GM19324 (cell line): Measurements from ENCODE around the gene ETV6.

Experiments
- ATAC-seq: cut with Tn5 transposase; IDR thresholded peaks from one replicate; pipeline ENCODE4 v1.9.1; 2021; ENCODE audit warnings: mild to moderate bottlenecking, moderate library complexity; ENCODE audit not compliant: unreplicated experiment, low FRiP score

The ETV6 gene

DNA sequence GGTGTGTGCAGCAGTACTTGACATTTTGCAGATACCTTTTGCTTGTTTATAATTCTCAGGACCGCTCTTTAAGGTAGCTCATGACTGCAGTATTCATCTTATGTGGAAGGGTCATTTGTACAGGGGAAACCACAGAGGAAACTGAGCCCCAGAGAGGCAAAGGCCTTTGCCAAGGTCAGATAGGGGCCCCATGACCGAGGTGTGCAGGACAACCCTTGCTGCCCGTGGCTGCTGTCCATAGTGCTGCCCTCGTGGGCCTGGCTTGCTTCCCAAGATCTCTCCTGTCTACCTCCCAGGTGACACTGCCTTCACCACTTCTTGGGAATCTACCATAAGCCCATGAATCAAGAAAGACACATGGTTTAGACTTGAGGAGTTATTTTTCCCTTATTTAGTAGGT lies 222.6 kb downstream of the ETV6 start:
- ATAC-seq, result no peak

DNA sequence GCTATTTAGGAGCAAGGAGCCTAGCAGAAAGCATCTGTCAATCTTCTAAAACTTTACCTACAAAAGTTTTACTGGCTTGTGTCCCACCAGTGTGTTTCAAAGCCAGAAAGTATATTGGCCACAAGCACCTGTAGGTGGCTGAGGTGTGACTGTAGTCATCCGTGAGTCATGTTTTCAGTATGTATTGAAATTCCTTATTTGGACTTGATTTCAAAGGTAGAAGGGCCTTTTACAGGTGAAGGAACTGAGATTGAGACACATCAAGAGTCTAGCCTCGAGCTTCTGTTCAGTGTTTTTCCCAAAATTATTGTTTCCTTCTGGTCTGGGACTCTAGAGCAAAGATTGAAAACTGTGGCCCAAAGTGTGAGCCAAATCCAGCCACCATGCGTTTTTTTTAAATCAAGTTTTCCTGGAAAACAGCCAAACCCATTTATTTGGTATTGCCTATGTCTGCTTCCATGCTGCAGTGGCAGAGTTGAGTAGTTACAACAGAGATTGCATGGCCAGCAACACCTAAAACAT lies 226.0 kb downstream of the ETV6 start:
- no peak for ATAC-seq

GRCh38 chr12:11876307-11876706 lies 226.8 kb downstream of the ETV6 start:
- ATAC-seq, result no peak

DNA sequence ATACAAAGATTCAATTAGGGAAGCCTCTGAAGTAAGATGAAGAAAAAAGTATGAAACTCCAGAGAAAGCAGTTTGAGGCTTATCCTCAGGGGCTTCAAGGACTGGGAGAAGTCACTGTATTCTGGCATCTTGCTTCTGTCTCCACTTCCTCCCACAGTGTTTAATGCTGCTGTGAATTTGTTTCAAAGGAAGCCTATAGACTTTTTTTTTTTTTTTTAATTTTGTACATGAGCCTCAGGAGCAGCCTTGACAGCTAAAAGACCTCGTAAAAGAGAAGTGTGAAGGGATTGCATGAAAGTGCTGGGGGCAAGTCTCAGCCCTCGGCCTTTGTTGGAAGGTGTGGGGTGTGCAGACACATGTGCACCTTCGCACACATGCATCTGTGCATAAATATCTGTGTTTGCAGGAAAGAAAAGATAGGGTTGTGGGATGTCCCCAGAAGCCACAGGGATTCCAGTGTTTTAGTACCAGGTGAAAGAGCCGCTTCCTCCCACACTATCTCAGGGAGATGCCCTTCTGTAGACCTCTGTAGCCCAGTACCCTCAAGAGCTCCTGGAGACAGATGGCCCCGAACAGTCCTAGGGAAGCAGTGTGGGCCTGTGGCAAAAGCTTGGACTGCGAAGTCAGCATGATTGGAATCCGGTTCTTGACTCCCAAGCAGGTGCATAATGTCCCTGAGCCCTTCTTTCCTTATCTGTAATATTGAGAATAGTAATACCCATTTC lies 227.8 kb downstream of the ETV6 start:
- ATAC-seq, result no peak

DNA sequence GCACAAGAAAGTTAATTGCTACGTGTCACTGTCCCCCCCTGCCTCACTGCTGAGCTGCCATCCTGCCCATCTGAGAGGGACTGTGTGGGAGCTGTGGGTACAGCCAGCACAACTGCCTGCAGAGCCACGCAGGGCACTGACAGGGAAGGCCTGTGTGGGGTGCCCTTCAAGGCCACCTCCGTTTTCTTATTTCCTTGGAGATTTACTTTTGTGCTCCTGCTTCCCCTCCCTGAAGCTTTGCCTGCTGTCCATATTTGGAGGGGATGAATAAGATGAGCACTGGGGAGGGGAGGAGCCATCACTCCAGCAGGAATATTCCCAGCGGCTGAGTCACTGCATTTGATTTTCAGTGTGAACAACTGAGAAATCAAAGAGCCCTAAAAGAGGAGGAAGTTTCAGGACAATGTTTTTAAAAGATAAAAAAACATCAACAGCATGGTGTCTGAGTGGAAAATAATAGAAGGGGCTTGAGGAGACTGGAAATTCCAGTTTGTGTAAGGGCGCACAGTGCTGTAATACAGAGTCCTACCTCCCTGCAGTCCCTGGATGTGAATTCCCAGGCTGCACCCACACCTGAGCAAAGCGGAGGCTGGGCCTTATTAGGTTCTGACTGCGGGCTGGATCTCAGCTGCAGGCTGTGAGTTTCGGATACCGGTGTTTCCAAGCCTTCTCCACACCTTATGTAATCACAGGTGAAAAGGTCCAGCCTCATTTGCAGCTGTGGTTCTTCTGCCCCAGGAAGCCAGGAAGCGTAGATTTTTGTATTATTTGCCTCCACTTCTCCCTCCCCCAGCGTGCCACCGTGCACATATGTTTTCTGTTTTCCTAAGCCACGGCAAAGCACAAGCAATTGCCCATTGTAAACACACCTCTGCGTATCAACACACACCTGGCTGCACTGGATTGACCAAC lies 228.7 kb downstream of the ETV6 start:
- no peak for ATAC-seq

- ATAC-seq, result no peak
Observed at GRCh38 chr12:11879306-11879705, 229.8 kb downstream of the ETV6 start.

DNA sequence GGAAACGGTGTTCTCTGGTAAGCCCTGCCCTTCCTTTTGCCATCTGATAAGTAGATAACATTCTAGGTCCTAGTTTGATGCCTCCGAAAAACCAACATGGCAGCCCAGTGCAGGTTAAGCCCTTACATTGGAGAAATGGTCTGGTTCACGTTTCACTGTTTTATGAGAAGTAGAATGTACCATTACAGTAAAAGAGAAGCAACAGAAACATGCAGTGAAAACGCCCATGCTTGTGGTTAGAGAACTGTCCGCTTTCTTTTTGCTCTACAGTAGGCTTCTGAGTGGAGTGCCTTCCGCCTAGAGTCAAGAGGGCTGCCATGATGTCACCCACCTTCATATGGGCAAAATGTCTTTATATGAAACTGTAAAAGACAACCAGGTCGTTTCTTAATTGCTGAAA lies 230.9 kb downstream of the ETV6 start:
- ATAC-seq, result no peak

GRCh38 chr12:11881835-11882234 lies 232.4 kb downstream of the ETV6 start:
- ATAC-seq, result no peak

DNA sequence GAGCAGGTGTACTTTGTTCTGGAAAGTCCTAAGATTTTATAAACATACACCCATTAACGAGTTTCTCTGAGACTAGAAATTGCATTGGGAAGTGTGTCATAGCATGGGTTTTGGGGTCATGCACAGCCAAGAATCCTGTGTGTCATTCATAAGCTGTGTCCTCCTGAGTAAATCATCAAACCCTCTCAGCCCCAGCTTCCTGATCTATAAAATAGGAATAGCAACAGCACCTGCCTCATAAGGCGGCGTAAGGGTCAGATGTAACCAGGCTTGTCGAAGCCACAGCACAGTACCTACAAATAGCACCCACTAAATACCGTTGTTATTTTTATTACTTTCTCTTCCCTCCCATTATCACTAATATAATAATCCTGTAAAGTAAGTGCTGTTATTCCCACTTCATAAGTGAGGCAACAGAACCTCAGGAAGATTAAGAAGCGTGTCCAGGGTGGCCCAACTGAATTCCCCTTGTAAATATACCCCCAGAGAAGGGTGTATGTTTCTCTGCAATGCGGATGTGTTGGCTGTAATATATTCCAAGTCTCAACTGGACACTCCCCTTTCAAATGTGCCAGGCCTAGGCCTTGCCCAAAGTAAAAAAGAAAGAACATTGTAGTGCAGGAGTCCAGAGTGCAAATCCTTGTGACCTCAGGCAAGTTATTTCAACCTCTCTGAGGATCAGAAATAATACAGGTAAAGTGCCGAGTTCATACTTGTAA lies 233.0 kb downstream of the ETV6 start:
- ATAC-seq, result no peak

DNA sequence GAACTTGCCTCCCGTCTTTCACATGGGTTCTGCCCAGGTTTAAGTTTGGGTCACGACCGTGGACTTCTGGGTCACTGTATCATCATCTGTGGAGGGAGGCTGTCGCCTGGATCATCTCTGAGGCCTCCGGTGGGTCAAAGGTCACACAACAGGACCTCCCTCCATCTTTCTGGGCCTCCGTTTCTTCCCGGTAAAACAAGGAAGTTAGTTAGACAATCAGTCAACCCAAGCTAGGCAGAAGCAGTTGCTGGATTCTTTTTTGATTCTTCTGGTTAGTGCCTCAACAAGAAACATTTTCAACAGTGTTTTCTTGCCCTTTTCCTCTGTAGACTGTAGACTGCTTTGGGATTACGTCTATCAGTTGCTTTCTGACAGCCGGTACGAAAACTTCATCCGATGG lies 234.6 kb downstream of the ETV6 start:
- ATAC-seq, result no peak

GRCh38 chr12:11884706-11885105 lies 235.2 kb downstream of the ETV6 start:
- ATAC-seq, result no peak

- ATAC-seq, result no peak
Observed at GRCh38 chr12:11885261-11886038, 236.0 kb downstream of the ETV6 start.

DNA sequence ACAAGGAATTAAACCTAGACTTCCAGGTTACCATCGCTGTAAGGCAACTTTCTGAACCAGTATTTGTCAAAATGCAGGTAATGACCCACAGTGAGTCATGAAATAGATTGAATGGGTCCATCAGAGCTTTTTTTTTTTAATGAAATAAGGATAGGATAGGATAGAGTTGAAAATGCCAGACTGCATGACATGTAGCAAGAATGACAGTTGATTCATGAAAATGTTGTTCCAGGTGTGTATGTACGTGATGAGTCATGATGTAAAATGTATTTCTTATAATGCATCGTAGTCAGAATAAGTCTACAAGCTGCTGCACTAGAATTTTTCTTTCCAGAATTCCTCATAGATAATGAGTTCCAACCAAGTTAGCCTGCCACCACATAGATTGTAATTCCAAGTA lies 236.9 kb downstream of the ETV6 start:
- no peak for ATAC-seq

DNA sequence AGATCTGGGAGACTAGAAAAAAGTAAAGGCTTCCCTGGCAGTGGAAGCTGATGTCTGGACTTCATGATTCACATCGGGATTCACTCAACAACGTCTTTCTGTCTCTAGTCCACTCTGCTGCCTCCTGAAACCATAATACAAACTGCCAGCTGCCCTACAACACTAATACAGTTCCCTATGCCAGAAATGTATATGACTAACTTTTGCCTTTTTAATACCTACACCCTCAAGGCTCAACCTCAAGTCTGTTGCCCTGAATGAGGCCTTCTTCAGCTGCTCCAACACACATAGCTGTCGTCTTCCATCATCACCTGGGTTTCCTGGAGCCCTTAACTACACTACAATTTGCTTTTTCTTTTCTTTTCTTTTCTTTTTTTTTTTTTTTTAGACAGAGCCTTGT lies 238.6 kb downstream of the ETV6 start:
- no peak for ATAC-seq

- ATAC-seq, result no peak
Observed at GRCh38 chr12:11891346-11891745, 241.9 kb downstream of the ETV6 start.

- no peak for ATAC-seq
Observed at GRCh38 chr12:11891754-11892386, 242.4 kb downstream of the ETV6 start.

GRCh38 chr12:11893998-11894397 lies 244.5 kb downstream of the ETV6 start:
- no peak for ATAC-seq

- ATAC-seq, result no peak
Observed at GRCh38 chr12:11894890-11895289, 245.4 kb downstream of the ETV6 start.

DNA sequence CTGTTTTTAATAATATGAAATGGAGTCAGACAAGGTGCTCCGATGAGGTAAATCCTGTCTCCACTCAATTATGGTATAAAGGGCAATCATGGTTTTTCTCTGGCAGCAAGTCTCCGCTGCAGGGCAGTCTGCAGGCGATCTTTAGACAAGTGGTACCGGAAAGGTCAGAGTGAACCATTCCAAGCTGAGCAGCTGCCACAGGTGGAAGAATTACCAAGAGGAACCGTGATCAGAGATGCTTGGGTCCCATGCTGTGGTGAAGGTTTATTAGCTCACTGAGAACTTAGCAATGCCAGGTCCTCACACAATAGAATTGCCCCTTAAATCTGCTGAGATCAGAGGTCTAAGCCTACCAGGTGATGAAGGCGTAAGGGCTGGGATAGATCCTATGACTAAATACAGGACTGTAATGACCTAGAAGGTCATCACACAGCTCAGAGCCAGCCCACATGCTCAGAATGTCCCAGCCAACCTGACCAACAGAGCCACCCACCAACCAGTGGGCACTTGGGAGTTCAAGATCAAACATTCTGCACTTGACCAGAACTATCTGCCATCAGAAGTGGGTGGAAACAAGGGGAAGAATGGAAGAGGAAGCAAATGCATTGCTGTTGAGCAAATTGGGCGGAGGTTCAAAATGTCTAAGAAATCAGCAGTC lies 246.1 kb downstream of the ETV6 start:
- no peak for ATAC-seq
